ENCODE data around the gene KCNS1.
A peak's percentile ranks its signal among the peaks of the same experiment; 100 is the strongest.

KCNS1 gene

GRCh38 chr20:45049904-45050471 lies 50.9 kb downstream of the KCNS1 start:
- DNase-seq (ENCODE audit: low spot score), result no peak

GRCh38 chr20:45049438-45049837 lies 51.5 kb downstream of the KCNS1 start:
- DNase-seq (ENCODE audit: low spot score), result no peak

- DNase-seq (ENCODE audit: low spot score), result no peak
These were observed 53.3 kb downstream of the KCNS1 start for GRCh38 chr20:45047581-45048119.

- no peak for DNase-seq (ENCODE audit: low spot score)
These were observed 56.3 kb downstream of the KCNS1 start for GRCh38 chr20:45044601-45045000.

GRCh38 chr20:45044084-45044573 lies 56.8 kb downstream of the KCNS1 start:
- peak; percentile 55 for DNase-seq (ENCODE audit: low spot score)

- no peak for DNase-seq (ENCODE audit: low spot score)
These were observed 57.9 kb downstream of the KCNS1 start for GRCh38 chr20:45042978-45043377.
